ENCODE data around the gene PIK3C2G.

PIK3C2G gene

DNA sequence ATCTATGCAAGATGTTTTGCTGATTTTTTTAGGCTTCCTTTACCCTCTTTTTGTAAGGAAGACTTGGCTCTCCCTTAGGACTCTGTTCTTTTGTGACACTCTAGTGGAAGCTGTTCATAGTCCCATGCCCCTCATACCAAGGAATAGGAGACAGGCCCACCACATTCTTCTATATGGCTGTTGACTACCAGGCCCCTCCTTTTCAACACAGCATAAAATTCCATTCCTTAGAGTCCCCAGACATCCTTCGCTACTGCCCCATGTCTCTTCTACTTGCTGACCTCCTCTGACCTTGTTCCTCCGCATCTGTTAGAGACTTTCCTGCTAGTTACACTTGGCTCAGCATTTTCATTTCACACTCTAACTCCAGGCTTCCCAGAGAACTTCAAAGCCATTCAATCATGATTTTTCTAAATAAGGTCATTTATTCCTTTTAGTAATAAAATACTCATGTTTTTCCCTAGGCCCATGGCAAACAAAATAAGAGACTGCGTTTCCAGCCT lies 9.7 kb downstream of the PIK3C2G start:
- H3K23ac ChIP-seq (ENCODE audit: low read length in 2 of 2): no peak overlapping the region
- H3K36me3 ChIP-seq (ENCODE audit: control insufficient read depth in 1 of 2, insufficient read depth in 2 of 2, low read depth in 1 of 2, low read length in 2 of 2): no peaks in the 10 kb centered on the region
- no peak overlapping the region for H4K91ac ChIP-seq (ENCODE audit: low read length)
- no peak overlapping the region for H2AK5ac ChIP-seq (ENCODE audit: low read length, severe bottlenecking)
- H3K14ac ChIP-seq (ENCODE audit: low read length in 2 of 2): no peak overlapping the region
- 54% methylated on average over 2 of the region's 3 CpGs for WGBS
- no peak overlapping the region for H2BK5ac ChIP-seq (ENCODE audit: low read depth, low read length, poor library complexity, severe bottlenecking)
- no peak overlapping the region for H3K9ac ChIP-seq (ENCODE audit: low read length)
- DNase-seq: no peak
- H3K79me1 ChIP-seq (replicated peaks; ENCODE audit: low read length, poor library complexity, severe bottlenecking): no peaks in the 10 kb centered on the region
- H2BK120ac ChIP-seq (ENCODE audit: low read depth, low read length): no peak overlapping the region
- no peak overlapping the region for H3K4ac ChIP-seq (ENCODE audit: low read depth in 1 of 2, low read length in 2 of 2)
- no peak overlapping the region for H2BK12ac ChIP-seq (ENCODE audit: low read length in 2 of 2)
- no peak overlapping the region for H2BK15ac ChIP-seq (ENCODE audit: low read depth, poor library complexity, severe bottlenecking)
- H3K4me3 ChIP-seq (ENCODE audit: insufficient read depth in 1 of 2, low read depth in 1 of 2, low read length in 2 of 2): no peak overlapping the region
- no peaks in the 10 kb centered on the region for H3K9me3 ChIP-seq (ENCODE audit: control insufficient read depth, low read length)
- no peak overlapping the region for H4K8ac ChIP-seq (ENCODE audit: low read length)
- H2AFZ ChIP-seq (ENCODE audit: low read depth, low read length): no peak overlapping the region
- H3K4me1 ChIP-seq (ENCODE audit: control insufficient read depth, insufficient read depth, low read depth, low read length): no peaks in the 10 kb centered on the region
- H3K27ac ChIP-seq (ENCODE audit: low read length, poor library complexity, severe bottlenecking): no peak overlapping the region
- H3K18ac ChIP-seq (ENCODE audit: low read depth in 1 of 2, low read length in 2 of 2): no peak overlapping the region
- H3K27me3 ChIP-seq (ENCODE audit: control insufficient read depth in 1 of 2, insufficient read depth in 1 of 2, low read length in 2 of 2): no peaks in the 10 kb centered on the region
- no peak overlapping the region for H3K4me2 ChIP-seq (ENCODE audit: low read length, poor library complexity, severe bottlenecking)

DNA sequence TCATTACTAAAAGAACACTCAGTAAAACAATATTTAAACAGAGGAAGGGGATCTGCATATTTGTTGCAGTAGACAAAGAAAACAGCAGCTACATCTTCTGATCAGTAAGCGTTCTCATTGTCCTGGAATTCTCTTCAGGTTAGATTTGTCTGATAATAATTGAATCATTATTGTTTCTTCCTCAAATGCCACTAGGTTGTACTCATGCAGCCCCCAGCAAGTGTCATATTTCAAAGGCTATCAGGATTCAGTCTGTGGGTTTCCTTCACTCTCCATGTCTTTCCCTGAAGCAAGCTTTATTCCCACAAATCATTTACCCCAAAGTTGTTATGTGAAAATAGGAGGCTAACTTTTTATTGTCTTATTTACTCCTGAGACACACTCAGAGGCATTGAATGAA lies 14.7 kb downstream of the PIK3C2G start:
- no peak for DNase-seq
- Histone ChIP-seq H3K14ac (ENCODE audit: low read length in 2 of 2) (no peak overlapping the region), H2BK12ac (ENCODE audit: low read length in 2 of 2) (no peak overlapping the region), H2BK15ac (ENCODE audit: low read depth, poor library complexity, severe bottlenecking) (no peak overlapping the region), H3K27me3 (ENCODE audit: control insufficient read depth in 1 of 2, insufficient read depth in 1 of 2, low read length in 2 of 2) (no peaks in the 10 kb centered on the region), H3K4ac (ENCODE audit: low read depth in 1 of 2, low read length in 2 of 2) (no peak overlapping the region), H2AFZ (ENCODE audit: low read depth, low read length) (no peak overlapping the region), H2BK5ac (ENCODE audit: low read depth, low read length, poor library complexity, severe bottlenecking) (no peak overlapping the region), H3K9ac (ENCODE audit: low read length) (no peak overlapping the region), H3K18ac (ENCODE audit: low read depth in 1 of 2, low read length in 2 of 2) (no peak overlapping the region), H3K9me3 (ENCODE audit: control insufficient read depth, low read length) (no peaks in the 10 kb centered on the region), H4K8ac (ENCODE audit: low read length) (no peak overlapping the region), H3K27ac (ENCODE audit: low read length, poor library complexity, severe bottlenecking) (no peak overlapping the region), H3K36me3 (ENCODE audit: control insufficient read depth in 1 of 2, insufficient read depth in 2 of 2, low read depth in 1 of 2, low read length in 2 of 2) (no peaks in the 10 kb centered on the region), H3K4me2 (ENCODE audit: low read length, poor library complexity, severe bottlenecking) (no peak overlapping the region), H3K4me1 (ENCODE audit: control insufficient read depth, insufficient read depth, low read depth, low read length) (no peaks in the 10 kb centered on the region), H3K23ac (ENCODE audit: low read length in 2 of 2) (no peak overlapping the region), H3K79me1 (replicated peaks; ENCODE audit: low read length, poor library complexity, severe bottlenecking) (no peaks in the 10 kb centered on the region), H2BK120ac (ENCODE audit: low read depth, low read length) (no peak overlapping the region), H2AK5ac (ENCODE audit: low read length, severe bottlenecking) (no peak overlapping the region), H4K91ac (ENCODE audit: low read length) (no peak overlapping the region), H3K4me3 (ENCODE audit: insufficient read depth in 1 of 2, low read depth in 1 of 2, low read length in 2 of 2) (no peak overlapping the region)
- no CpG with 5 or more reads among the region's 1 CpG for WGBS

DNA sequence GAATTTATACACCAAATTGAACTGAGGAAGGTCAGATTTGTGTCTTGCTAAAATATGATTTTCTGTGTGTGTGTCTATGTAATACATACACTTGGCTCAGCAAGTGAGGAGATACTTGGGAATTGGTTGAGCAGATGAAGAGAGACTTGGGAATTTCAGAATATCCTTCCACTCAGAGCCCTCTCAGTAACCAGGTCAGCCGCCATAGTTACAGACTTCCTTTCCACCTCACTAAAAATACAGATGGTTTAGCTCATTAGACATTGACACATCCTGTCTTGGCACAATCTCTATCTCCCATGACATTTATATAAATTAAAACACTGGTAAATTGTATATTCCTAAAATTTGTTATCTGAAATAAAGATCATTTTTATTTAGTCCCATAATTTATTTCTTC lies 15.9 kb downstream of the PIK3C2G start:
- H3K4ac ChIP-seq (ENCODE audit: low read depth in 1 of 2, low read length in 2 of 2): no peak overlapping the region
- no peaks in the 10 kb centered on the region for H3K9me3 ChIP-seq (ENCODE audit: control insufficient read depth, low read length)
- WGBS: 60% methylated on average over 1 of the region's 1 CpG
- H2BK15ac ChIP-seq (ENCODE audit: low read depth, poor library complexity, severe bottlenecking): no peak overlapping the region
- H2BK120ac ChIP-seq (ENCODE audit: low read depth, low read length): no peak overlapping the region
- no peak for DNase-seq
- H3K4me2 ChIP-seq (ENCODE audit: low read length, poor library complexity, severe bottlenecking): no peak overlapping the region
- H3K9ac ChIP-seq (ENCODE audit: low read length): no peak overlapping the region
- H3K14ac ChIP-seq (ENCODE audit: low read length in 2 of 2): no peak overlapping the region
- H2BK12ac ChIP-seq (ENCODE audit: low read length in 2 of 2): no peak overlapping the region
- no peaks in the 10 kb centered on the region for H3K79me1 ChIP-seq (replicated peaks; ENCODE audit: low read length, poor library complexity, severe bottlenecking)
- no peak overlapping the region for H4K91ac ChIP-seq (ENCODE audit: low read length)
- H3K27ac ChIP-seq (ENCODE audit: low read length, poor library complexity, severe bottlenecking): no peak overlapping the region
- H2AFZ ChIP-seq (ENCODE audit: low read depth, low read length): no peak overlapping the region
- H3K4me3 ChIP-seq (ENCODE audit: insufficient read depth in 1 of 2, low read depth in 1 of 2, low read length in 2 of 2): no peak overlapping the region
- H3K18ac ChIP-seq (ENCODE audit: low read depth in 1 of 2, low read length in 2 of 2): no peak overlapping the region
- no peak overlapping the region for H2BK5ac ChIP-seq (ENCODE audit: low read depth, low read length, poor library complexity, severe bottlenecking)
- H2AK5ac ChIP-seq (ENCODE audit: low read length, severe bottlenecking): no peak overlapping the region
- H3K36me3 ChIP-seq (ENCODE audit: control insufficient read depth in 1 of 2, insufficient read depth in 2 of 2, low read depth in 1 of 2, low read length in 2 of 2): no peaks in the 10 kb centered on the region
- no peaks in the 10 kb centered on the region for H3K4me1 ChIP-seq (ENCODE audit: control insufficient read depth, insufficient read depth, low read depth, low read length)
- no peak overlapping the region for H4K8ac ChIP-seq (ENCODE audit: low read length)
- H3K23ac ChIP-seq (ENCODE audit: low read length in 2 of 2): no peak overlapping the region
- no peaks in the 10 kb centered on the region for H3K27me3 ChIP-seq (ENCODE audit: control insufficient read depth in 1 of 2, insufficient read depth in 1 of 2, low read length in 2 of 2)

DNA sequence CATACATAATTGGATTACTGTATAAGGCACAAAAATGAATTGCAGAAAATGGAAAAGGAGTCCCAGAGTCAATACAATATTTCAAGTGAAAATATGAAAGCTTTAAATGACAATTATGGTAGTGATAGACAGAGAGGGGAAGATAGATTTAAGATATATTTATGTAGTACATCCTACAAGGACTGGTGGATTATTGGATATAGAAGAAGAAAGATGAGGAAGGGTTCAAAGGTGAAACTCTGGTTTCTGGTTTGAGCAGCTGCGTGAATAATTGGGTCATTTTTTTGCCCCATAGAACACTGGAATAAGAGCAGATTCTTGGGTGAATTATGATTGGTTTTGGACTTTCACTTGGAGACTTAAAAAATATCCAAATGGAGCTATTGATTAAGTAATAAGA lies 19.4 kb downstream of the PIK3C2G start:
- 83% methylated on average over 1 of the region's 1 CpG for WGBS
- Histone ChIP-seq H3K4ac (ENCODE audit: low read depth in 1 of 2, low read length in 2 of 2) (no peak overlapping the region), H3K9me3 (ENCODE audit: control insufficient read depth, low read length) (no peaks in the 10 kb centered on the region), H3K36me3 (ENCODE audit: control insufficient read depth in 1 of 2, insufficient read depth in 2 of 2, low read depth in 1 of 2, low read length in 2 of 2) (no peaks in the 10 kb centered on the region), H2BK120ac (ENCODE audit: low read depth, low read length) (no peak overlapping the region), H3K4me2 (ENCODE audit: low read length, poor library complexity, severe bottlenecking) (no peak overlapping the region), H4K8ac (ENCODE audit: low read length) (no peak overlapping the region), H2AFZ (ENCODE audit: low read depth, low read length) (no peak overlapping the region), H4K91ac (ENCODE audit: low read length) (no peak overlapping the region), H2BK15ac (ENCODE audit: low read depth, poor library complexity, severe bottlenecking) (no peak overlapping the region), H3K27ac (ENCODE audit: low read length, poor library complexity, severe bottlenecking) (no peak overlapping the region), H3K23ac (ENCODE audit: low read length in 2 of 2) (no peak overlapping the region), H3K4me3 (ENCODE audit: insufficient read depth in 1 of 2, low read depth in 1 of 2, low read length in 2 of 2) (no peak overlapping the region), H3K9ac (ENCODE audit: low read length) (no peak overlapping the region), H3K18ac (ENCODE audit: low read depth in 1 of 2, low read length in 2 of 2) (no peak overlapping the region), H2AK5ac (ENCODE audit: low read length, severe bottlenecking) (no peak overlapping the region), H3K27me3 (ENCODE audit: control insufficient read depth in 1 of 2, insufficient read depth in 1 of 2, low read length in 2 of 2) (no peaks in the 10 kb centered on the region), H2BK12ac (ENCODE audit: low read length in 2 of 2) (no peak overlapping the region), H3K4me1 (ENCODE audit: control insufficient read depth, insufficient read depth, low read depth, low read length) (no peaks in the 10 kb centered on the region), H3K79me1 (replicated peaks; ENCODE audit: low read length, poor library complexity, severe bottlenecking) (no peaks in the 10 kb centered on the region), H3K14ac (ENCODE audit: low read length in 2 of 2) (no peak overlapping the region), H2BK5ac (ENCODE audit: low read depth, low read length, poor library complexity, severe bottlenecking) (no peak overlapping the region)
- no peak for DNase-seq

Data from mesenchymal stem cell (in vitro differentiated cells and primary cell).